NB4 (cell line): ENCODE results near the gene CHD2.

Experiments
- MYC ChIP-seq: IDR thresholded peaks from 2 replicates; pipeline ENCODE4 v1.6.1; 2011; ENCODE audit warnings: low read depth, low read length
- TF ChIP-seq, protein P1 (sequence below): IDR thresholded peaks from one replicate; pipeline ENCODE4 v1.5.1; 2012; ENCODE audit warnings: low read depth, low read length

DNA sequence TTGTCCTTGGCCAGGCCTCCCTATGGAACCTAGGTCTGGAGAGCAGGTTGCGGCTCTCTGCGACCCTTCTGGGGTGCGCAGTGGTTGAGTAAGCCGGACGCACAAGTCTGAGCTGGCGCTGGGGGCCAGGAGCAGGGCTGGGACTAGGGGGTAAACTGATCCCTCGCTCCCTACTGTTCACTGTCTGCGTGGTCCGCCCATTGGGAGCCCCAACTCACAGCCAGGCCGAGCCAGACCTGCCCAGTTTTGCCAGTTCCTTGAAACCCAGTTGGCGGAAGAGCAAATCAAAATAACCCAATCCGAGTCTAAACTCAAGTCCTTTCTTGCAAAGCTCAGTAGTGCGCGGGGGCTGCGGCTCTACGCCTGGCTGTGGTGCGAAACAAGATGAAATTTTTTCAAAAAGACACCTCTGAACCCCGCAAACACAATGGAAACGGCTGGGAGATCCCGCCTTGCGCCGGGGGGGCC is 171.4 kb downstream of the CHD2 start:
- TF ChIP-seq MYC: no peak
- TF ChIP-seq, protein P1, sequence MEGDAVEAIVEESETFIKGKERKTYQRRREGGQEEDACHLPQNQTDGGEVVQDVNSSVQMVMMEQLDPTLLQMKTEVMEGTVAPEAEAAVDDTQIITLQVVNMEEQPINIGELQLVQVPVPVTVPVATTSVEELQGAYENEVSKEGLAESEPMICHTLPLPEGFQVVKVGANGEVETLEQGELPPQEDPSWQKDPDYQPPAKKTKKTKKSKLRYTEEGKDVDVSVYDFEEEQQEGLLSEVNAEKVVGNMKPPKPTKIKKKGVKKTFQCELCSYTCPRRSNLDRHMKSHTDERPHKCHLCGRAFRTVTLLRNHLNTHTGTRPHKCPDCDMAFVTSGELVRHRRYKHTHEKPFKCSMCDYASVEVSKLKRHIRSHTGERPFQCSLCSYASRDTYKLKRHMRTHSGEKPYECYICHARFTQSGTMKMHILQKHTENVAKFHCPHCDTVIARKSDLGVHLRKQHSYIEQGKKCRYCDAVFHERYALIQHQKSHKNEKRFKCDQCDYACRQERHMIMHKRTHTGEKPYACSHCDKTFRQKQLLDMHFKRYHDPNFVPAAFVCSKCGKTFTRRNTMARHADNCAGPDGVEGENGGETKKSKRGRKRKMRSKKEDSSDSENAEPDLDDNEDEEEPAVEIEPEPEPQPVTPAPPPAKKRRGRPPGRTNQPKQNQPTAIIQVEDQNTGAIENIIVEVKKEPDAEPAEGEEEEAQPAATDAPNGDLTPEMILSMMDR: no peak
